WTC11 (cell line): ENCODE measurements around the gene RASA4B.
"Not testable (repeated sequence)": the region's sequence is repeated elsewhere in the genome, so short reads cannot be mapped to it uniquely, and the experiment has no call there.

Experiments
- ESRRA ChIP-seq: sonication (generic); formaldehyde crosslinking; IDR thresholded peaks from 2 replicates; pipeline ENCODE4 v1.8.1; 2022; ENCODE audit warnings: mild to moderate bottlenecking, missing genetic modification reagents, borderline replicate concordance
- FOXP1 ChIP-seq: sonication (generic); formaldehyde crosslinking; IDR thresholded peaks from 2 replicates; pipeline ENCODE4 v1.8.0; 2022; ENCODE audit warnings: missing genetic modification reagents, mild to moderate bottlenecking, moderate library complexity, borderline replicate concordance
- NFYB ChIP-seq: sonication (generic); formaldehyde crosslinking; conservative IDR thresholded peaks from 2 replicates; pipeline ENCODE4 v1.8.0; 2022; ENCODE audit warnings: low read depth, missing genetic modification reagents
- NR2C2 ChIP-seq: sonication (generic); formaldehyde crosslinking; IDR thresholded peaks from 2 replicates; pipeline ENCODE4 v1.8.0; 2022; ENCODE audit warnings: mild to moderate bottlenecking, missing genetic modification reagents
- SOX15 ChIP-seq: fragments of 250-450 bp; sonication (Bioruptor Pico); IDR thresholded peaks from 2 replicates; pipeline ENCODE4 v1.9.0; 2021; ENCODE audit warnings: mild to moderate bottlenecking
- SP1 ChIP-seq: sonication (generic); formaldehyde crosslinking; conservative IDR thresholded peaks from 2 replicates; pipeline ENCODE4 v1.8.1; 2022; ENCODE audit warnings: missing genetic modification reagents
- TEAD4 ChIP-seq: sonication (generic); formaldehyde crosslinking; IDR thresholded peaks from 2 replicates; pipeline ENCODE4 v1.8.0; 2022; ENCODE audit warnings: mild to moderate bottlenecking, missing genetic modification reagents
- ZNF416 ChIP-seq: fragments of 250-450 bp; sonication (Bioruptor Pico); IDR thresholded peaks from 2 replicates; pipeline ENCODE4 v1.9.0; 2021; ENCODE audit warnings: mild to moderate bottlenecking, inconsistent platforms
- TF ChIP-seq, protein P1 (sequence below): fragments of 200-600 bp; IDR thresholded peaks from 2 replicates; pipeline ENCODE4 v1.8.0; 2022; ENCODE audit warnings: antibody characterized with exemption
- TF ChIP-seq, protein P2 (sequence below): sonication (generic); formaldehyde crosslinking; IDR thresholded peaks from 2 replicates; pipeline ENCODE4 v1.8.1; 2023; ENCODE audit warnings: mild to moderate bottlenecking, missing genetic modification reagents, moderate library complexity
- TF ChIP-seq, protein P3 (sequence below): sonication (generic); formaldehyde crosslinking; IDR thresholded peaks from 2 replicates; pipeline ENCODE4 v1.8.0; 2022; ENCODE audit warnings: mild to moderate bottlenecking, missing genetic modification reagents
- TF ChIP-seq, protein P4 (sequence below): sonication (generic); formaldehyde crosslinking; conservative IDR thresholded peaks from 2 replicates; pipeline ENCODE4 v1.8.1; 2023; ENCODE audit warnings: mild to moderate bottlenecking, low read depth, missing genetic modification reagents, moderate library complexity
- TF ChIP-seq, protein P5 (sequence below): sonication (generic); formaldehyde crosslinking; IDR thresholded peaks from 2 replicates; pipeline ENCODE4 v1.8.0; 2022; ENCODE audit warnings: missing genetic modification reagents

DNA sequence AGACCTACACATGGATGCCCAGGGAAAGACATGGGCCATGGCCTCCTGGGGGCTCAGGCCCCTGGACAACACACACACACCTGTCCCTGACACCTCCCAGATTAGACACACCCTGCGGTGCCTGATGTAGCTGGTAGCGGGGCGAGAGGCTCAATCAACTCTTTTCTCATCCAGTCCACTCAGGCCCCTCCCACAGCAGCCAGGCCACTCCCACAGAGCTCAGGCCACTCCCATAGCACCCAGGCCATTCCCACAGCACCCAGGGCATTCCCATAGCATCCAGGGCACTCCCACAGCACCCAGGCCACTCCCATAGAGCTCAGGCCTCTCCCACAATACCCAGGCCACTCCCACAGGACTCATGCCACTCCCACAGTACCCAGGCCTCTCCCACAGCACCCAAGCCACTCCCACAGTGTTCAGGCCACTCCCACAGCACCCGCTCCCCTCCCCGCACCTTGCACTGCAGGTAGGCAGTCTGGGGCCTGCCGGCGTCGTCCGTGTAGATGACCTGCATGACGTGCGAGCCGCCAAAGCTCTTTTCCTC is 27.0 kb downstream of the RASA4B start:
- TF ChIP-seq, protein P1, sequence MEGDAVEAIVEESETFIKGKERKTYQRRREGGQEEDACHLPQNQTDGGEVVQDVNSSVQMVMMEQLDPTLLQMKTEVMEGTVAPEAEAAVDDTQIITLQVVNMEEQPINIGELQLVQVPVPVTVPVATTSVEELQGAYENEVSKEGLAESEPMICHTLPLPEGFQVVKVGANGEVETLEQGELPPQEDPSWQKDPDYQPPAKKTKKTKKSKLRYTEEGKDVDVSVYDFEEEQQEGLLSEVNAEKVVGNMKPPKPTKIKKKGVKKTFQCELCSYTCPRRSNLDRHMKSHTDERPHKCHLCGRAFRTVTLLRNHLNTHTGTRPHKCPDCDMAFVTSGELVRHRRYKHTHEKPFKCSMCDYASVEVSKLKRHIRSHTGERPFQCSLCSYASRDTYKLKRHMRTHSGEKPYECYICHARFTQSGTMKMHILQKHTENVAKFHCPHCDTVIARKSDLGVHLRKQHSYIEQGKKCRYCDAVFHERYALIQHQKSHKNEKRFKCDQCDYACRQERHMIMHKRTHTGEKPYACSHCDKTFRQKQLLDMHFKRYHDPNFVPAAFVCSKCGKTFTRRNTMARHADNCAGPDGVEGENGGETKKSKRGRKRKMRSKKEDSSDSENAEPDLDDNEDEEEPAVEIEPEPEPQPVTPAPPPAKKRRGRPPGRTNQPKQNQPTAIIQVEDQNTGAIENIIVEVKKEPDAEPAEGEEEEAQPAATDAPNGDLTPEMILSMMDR = not testable (repeated sequence)
- not testable (repeated sequence) for TF ChIP-seq NR2C2; ZNF416; TEAD4 (CRISPR knock-in tag); SP1 (CRISPR knock-in tag); FOXP1; SOX15 (CRISPR knock-in tag); NFYB (CRISPR knock-in tag); ESRRA (CRISPR knock-in tag)
- TF ChIP-seq, protein P2, sequence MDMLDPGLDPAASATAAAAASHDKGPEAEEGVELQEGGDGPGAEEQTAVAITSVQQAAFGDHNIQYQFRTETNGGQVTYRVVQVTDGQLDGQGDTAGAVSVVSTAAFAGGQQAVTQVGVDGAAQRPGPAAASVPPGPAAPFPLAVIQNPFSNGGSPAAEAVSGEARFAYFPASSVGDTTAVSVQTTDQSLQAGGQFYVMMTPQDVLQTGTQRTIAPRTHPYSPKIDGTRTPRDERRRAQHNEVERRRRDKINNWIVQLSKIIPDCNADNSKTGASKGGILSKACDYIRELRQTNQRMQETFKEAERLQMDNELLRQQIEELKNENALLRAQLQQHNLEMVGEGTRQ (CRISPR knock-in tag) = not testable (repeated sequence)
- TF ChIP-seq, protein P3, sequence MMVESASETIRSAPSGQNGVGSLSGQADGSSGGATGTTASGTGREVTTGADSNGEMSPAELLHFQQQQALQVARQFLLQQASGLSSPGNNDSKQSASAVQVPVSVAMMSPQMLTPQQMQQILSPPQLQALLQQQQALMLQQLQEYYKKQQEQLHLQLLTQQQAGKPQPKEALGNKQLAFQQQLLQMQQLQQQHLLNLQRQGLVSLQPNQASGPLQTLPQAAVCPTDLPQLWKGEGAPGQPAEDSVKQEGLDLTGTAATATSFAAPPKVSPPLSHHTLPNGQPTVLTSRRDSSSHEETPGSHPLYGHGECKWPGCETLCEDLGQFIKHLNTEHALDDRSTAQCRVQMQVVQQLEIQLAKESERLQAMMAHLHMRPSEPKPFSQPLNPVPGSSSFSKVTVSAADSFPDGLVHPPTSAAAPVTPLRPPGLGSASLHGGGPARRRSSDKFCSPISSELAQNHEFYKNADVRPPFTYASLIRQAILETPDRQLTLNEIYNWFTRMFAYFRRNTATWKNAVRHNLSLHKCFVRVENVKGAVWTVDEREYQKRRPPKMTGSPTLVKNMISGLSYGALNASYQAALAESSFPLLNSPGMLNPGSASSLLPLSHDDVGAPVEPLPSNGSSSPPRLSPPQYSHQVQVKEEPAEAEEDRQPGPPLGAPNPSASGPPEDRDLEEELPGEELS (CRISPR knock-in tag) = not testable (repeated sequence)
- TF ChIP-seq, protein P4, sequence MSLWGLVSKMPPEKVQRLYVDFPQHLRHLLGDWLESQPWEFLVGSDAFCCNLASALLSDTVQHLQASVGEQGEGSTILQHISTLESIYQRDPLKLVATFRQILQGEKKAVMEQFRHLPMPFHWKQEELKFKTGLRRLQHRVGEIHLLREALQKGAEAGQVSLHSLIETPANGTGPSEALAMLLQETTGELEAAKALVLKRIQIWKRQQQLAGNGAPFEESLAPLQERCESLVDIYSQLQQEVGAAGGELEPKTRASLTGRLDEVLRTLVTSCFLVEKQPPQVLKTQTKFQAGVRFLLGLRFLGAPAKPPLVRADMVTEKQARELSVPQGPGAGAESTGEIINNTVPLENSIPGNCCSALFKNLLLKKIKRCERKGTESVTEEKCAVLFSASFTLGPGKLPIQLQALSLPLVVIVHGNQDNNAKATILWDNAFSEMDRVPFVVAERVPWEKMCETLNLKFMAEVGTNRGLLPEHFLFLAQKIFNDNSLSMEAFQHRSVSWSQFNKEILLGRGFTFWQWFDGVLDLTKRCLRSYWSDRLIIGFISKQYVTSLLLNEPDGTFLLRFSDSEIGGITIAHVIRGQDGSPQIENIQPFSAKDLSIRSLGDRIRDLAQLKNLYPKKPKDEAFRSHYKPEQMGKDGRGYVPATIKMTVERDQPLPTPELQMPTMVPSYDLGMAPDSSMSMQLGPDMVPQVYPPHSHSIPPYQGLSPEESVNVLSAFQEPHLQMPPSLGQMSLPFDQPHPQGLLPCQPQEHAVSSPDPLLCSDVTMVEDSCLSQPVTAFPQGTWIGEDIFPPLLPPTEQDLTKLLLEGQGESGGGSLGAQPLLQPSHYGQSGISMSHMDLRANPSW (CRISPR knock-in tag) = not testable (repeated sequence)
- TF ChIP-seq, protein P5, sequence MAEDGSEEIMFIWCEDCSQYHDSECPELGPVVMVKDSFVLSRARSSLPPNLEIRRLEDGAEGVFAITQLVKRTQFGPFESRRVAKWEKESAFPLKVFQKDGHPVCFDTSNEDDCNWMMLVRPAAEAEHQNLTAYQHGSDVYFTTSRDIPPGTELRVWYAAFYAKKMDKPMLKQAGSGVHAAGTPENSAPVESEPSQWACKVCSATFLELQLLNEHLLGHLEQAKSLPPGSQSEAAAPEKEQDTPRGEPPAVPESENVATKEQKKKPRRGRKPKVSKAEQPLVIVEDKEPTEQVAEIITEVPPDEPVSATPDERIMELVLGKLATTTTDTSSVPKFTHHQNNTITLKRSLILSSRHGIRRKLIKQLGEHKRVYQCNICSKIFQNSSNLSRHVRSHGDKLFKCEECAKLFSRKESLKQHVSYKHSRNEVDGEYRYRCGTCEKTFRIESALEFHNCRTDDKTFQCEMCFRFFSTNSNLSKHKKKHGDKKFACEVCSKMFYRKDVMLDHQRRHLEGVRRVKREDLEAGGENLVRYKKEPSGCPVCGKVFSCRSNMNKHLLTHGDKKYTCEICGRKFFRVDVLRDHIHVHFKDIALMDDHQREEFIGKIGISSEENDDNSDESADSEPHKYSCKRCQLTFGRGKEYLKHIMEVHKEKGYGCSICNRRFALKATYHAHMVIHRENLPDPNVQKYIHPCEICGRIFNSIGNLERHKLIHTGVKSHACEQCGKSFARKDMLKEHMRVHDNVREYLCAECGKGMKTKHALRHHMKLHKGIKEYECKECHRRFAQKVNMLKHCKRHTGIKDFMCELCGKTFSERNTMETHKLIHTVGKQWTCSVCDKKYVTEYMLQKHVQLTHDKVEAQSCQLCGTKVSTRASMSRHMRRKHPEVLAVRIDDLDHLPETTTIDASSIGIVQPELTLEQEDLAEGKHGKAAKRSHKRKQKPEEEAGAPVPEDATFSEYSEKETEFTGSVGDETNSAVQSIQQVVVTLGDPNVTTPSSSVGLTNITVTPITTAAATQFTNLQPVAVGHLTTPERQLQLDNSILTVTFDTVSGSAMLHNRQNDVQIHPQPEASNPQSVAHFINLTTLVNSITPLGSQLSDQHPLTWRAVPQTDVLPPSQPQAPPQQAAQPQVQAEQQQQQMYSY (CRISPR knock-in tag) = not testable (repeated sequence)
